HCT116 (cell line): ENCODE results near the gene UMODL1. TPM values are rescaled to one million over a fixed set of nuclear protein-coding genes. Genes with fewer than 3 reads are reported as not detected.

Experiments
- ATAC-seq: fragments of 200-7000 bp; cut with Tn5 transposase; 2 replicates; pipeline ENCODE4 v1.9.1; 2020; ENCODE audit warnings: mild to moderate bottlenecking, moderate library complexity
- BruUV-seq: library from RNA; stranded (reverse); fragments of 400-500 nt; replicated peaks from 2 replicates; lab custom pipeline; 2021; lab: Mats Ljungman, UMichigan
- CTCF ChIA-PET: fragments of 300-600 bp; sonication (Branson Sonifier 250); formaldehyde crosslinking; loops from one replicate; lab custom pipeline; 2021; ENCODE audit warnings: antibody characterized with exemption; lab: Charles Lee
- POLR2A ChIA-PET: fragments of 300-600, 350-600 bp; sonication (Branson Sonifier 250); formaldehyde crosslinking; loops from one replicate; lab custom pipeline; 2021; ENCODE audit warnings: antibody characterized with exemption; lab: Charles Lee
- RAD21 ChIA-PET, 2 experiments: fragments of 300-600 bp; sonication (Branson Sonifier 250); formaldehyde crosslinking; loops; one replicate each; lab custom pipeline; 2023; ENCODE audit warnings: low total read pairs in 2 of 2; ENCODE audit not compliant: uncharacterized antibody in 2 of 2, unreplicated experiment in 2 of 2, low non-redundant PET in 1 of 2; lab: Charles Lee
- DNase-seq: peaks from one replicate; pipeline ENCODE4 v3.0.0-alpha.2; 2010; ENCODE audit warnings: low read depth, low spot score
- H2AFZ ChIP-seq: fragments of 200-600 bp; shearing (Covaris generic), sonication (generic); 2 replicates; pipeline ENCODE4 v1.6.1; 2017; ENCODE audit warnings: low read depth, mixed run types, mixed read lengths, antibody characterized with exemption, low read length; ENCODE audit not compliant: poor library complexity, severe bottlenecking
- H3K27ac ChIP-seq: 2 replicates; pipeline ENCODE4 v1.5.1; 2012; ENCODE audit warnings: low read depth, low read length
- H3K27me3 ChIP-seq: fragments of 200-600 bp; sonication (generic); 2 replicates; pipeline ENCODE4 v1.6.1; 2016; ENCODE audit warnings: mixed run types, low read length, mixed read lengths; ENCODE audit not compliant: insufficient read depth
- H3K36me3 ChIP-seq, 2 experiments: fragments of 200-500 bp in 1 of 2; fragments of 200-600 bp in 1 of 2; sonication (Bioruptor generic) in 1 of 2; sonication (generic) in 1 of 2; 2 replicates each; pipeline versions ENCODE4 v1.5.1 to v1.6.1; 2014 to 2016; ENCODE audit warnings: low read length in 2 of 2, inconsistent platforms in 1 of 2, mixed read lengths in 1 of 2, mixed run types in 1 of 2; ENCODE audit not compliant: insufficient read depth in 2 of 2, control insufficient read depth in 1 of 2
- H3K4me1 ChIP-seq, 2 experiments: fragments of 200-600 bp in 1 of 2; sonication (generic) in 1 of 2; 2 replicates each; pipeline versions ENCODE4 v1.5.1 to v1.6.1; 2012 to 2017; ENCODE audit warnings: low read length in 2 of 2, inconsistent platforms in 1 of 2, mild to moderate bottlenecking in 1 of 2, mixed read lengths in 1 of 2, mixed run types in 1 of 2, moderate library complexity in 1 of 2; ENCODE audit not compliant: insufficient read depth in 2 of 2, control insufficient read depth in 1 of 2
- H3K4me2 ChIP-seq: fragments of 200-600 bp; sonication (generic); 2 replicates; pipeline ENCODE4 v1.6.1; 2017; ENCODE audit warnings: mixed run types, low read length, mixed read lengths
- H3K4me3 ChIP-seq, 2 experiments: fragments of 200-600 bp in 1 of 2; sonication (generic) in 1 of 2; replicated peaks in 1 of 2; 2 replicates each; pipeline ENCODE4 v1.5.1; 2011 to 2016; ENCODE audit warnings: low read length in 2 of 2, control low read depth in 1 of 2, low read depth in 1 of 2, mild to moderate bottlenecking in 1 of 2, mixed read lengths in 1 of 2, mixed run types in 1 of 2
- H3K79me2 ChIP-seq: fragments of 200-600 bp; sonication (generic); 2 replicates; pipeline ENCODE4 v1.6.1; 2017; ENCODE audit warnings: mild to moderate bottlenecking, mixed run types, low read length, moderate library complexity, mixed read lengths; ENCODE audit not compliant: insufficient read depth
- H3K9ac ChIP-seq: fragments of 200-600 bp; sonication (generic); 2 replicates; pipeline ENCODE4 v1.6.1; 2016; ENCODE audit warnings: low read length, mixed read lengths
- H3K9me2 ChIP-seq: fragments of 200-600 bp; sonication (generic), shearing (Covaris generic); 2 replicates; pipeline ENCODE4 v1.6.1; 2017; ENCODE audit warnings: mixed run types, mild to moderate bottlenecking, moderate library complexity; ENCODE audit not compliant: insufficient read depth
- H3K9me3 ChIP-seq, 2 experiments: fragments of 200-500 bp in 1 of 2; fragments of 200-600 bp in 1 of 2; sonication (Bioruptor generic) in 1 of 2; sonication (generic) in 1 of 2; 2 replicates each; pipeline ENCODE4 v1.6.1; 2014 to 2017; ENCODE audit warnings: low read length in 2 of 2, mixed read lengths in 2 of 2, inconsistent platforms in 1 of 2, low read depth in 1 of 2, mild to moderate bottlenecking in 1 of 2, mixed run types in 1 of 2, moderate library complexity in 1 of 2; ENCODE audit not compliant: control insufficient read depth in 1 of 2, insufficient read depth in 1 of 2
- H4K20me1 ChIP-seq: fragments of 200-600 bp; sonication (generic), shearing (Covaris generic); 2 replicates; pipeline ENCODE4 v1.6.1; 2017; ENCODE audit warnings: mixed run types, mild to moderate bottlenecking, moderate library complexity; ENCODE audit not compliant: insufficient read depth
- CBX3 ChIP-seq: IDR thresholded peaks from 2 replicates; pipeline ENCODE4 v1.6.1; 2012; ENCODE audit warnings: low read depth
- CEBPB ChIP-seq: IDR thresholded peaks from 2 replicates; pipeline ENCODE4 v1.6.1; 2012; ENCODE audit warnings: low read depth
- EGR1 ChIP-seq: IDR thresholded peaks from 2 replicates; pipeline ENCODE4 v1.6.1; 2012; ENCODE audit warnings: low read depth
- ELF1 ChIP-seq: IDR thresholded peaks from 2 replicates; pipeline ENCODE4 v1.6.1; 2012; ENCODE audit warnings: low read depth, borderline replicate concordance
- EZH2 ChIP-seq: fragments of 200-600 bp; sonication (generic); IDR thresholded peaks from 2 replicates; pipeline ENCODE4 v1.6.1; 2017; ENCODE audit warnings: antibody characterized with exemption, mixed run types
- JUND ChIP-seq: IDR thresholded peaks from 2 replicates; pipeline ENCODE4 v1.6.1; 2012
- POLR2A ChIP-seq: IDR thresholded peaks from 2 replicates; pipeline ENCODE4 v1.7.0; 2011; ENCODE audit warnings: borderline replicate concordance; ENCODE audit not compliant: insufficient read depth, insufficient read length; ENCODE audit errors: extremely low read depth
- RAD21 ChIP-seq: IDR thresholded peaks from 2 replicates; pipeline ENCODE4 v1.6.1; 2012; ENCODE audit warnings: low read depth, mild to moderate bottlenecking
- SRF ChIP-seq: IDR thresholded peaks from 2 replicates; pipeline ENCODE4 v1.6.1; 2012; ENCODE audit warnings: low read depth
- TCF7L2 ChIP-seq: IDR thresholded peaks from 2 replicates; pipeline ENCODE4 v1.7.0; 2011; ENCODE audit warnings: borderline replicate concordance, inconsistent platforms; ENCODE audit not compliant: insufficient read depth, insufficient read length; ENCODE audit errors: extremely low read depth
- ZNF274 ChIP-seq: fragments of 200-500 bp; sonication (Bioruptor generic); IDR thresholded peaks from 2 replicates; pipeline ENCODE4 v1.6.1; 2014; ENCODE audit warnings: mild to moderate bottlenecking, low read depth, low read length, inconsistent platforms
- intact Hi-C: fragments of 100-400 bp; cut with micrococcal nuclease; formaldehyde crosslinking; loops from 2 replicates; pipeline ENCODE4 v1.10.0; 2022
- total RNA-seq: library from RNA; stranded (reverse); gene quantifications from one replicate; pipeline ENCODE4 v1.2.1, GENCODE V29; 2021; ENCODE audit not compliant: unreplicated experiment
- TF ChIP-seq, protein P1 (sequence below): IDR thresholded peaks from 2 replicates; pipeline ENCODE4 v1.6.1; 2012; ENCODE audit warnings: low read depth
- TF ChIP-seq, protein P2 (sequence below), 3 experiments: fragments of 200-600 bp in 1 of 3; sonication (generic) in 1 of 3; IDR thresholded peaks in 2 of 3; conservative IDR thresholded peaks in 1 of 3; 2 replicates each; pipeline ENCODE4 v1.5.1; 2012 to 2017; ENCODE audit warnings: low read depth in 2 of 3, low read length in 2 of 3, antibody characterized with exemption in 1 of 3, borderline replicate concordance in 1 of 3, control low read depth in 1 of 3, mild to moderate bottlenecking in 1 of 3, mixed read lengths in 1 of 3, mixed run types in 1 of 3, moderate library complexity in 1 of 3; ENCODE audit not compliant: insufficient read depth in 1 of 3
- TF ChIP-seq, protein P3 (sequence below): IDR thresholded peaks from 2 replicates; pipeline ENCODE4 v1.6.1; 2011; ENCODE audit warnings: mild to moderate bottlenecking, low read length, moderate library complexity; ENCODE audit not compliant: insufficient replicate concordance; ENCODE audit errors: extremely low read depth

UMODL1 gene
- total RNA-seq, 1 experiment from 2014 or later = not detected

DNA sequence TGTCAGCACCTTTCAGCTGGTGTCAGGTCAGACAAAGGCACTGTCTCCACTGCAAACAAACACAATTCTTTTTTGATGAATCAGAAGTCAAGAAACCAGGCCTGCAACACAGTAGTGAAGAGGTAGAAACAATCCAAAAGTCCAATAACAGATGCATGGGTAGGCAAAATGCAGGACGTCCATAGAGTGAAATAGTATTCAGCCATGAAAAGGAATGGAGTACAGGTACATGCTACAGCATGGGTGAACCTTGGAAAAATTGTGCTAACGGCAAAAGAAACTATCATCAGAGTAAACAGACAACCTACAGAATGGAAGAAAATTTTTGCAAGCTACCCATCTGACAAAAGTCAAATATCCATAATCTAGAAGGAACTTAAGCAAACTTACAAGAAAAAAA is 34.8 kb upstream of the UMODL1 start:
- DNase-seq (no peak), ATAC-seq (no peak)
- ChIA-PET CTCF (no interaction called here), RAD21 (no interaction called here), POLR2A (no interaction called here)
- no peak overlapping the region for H3K27ac ChIP-seq
- BruUV-seq = no TSS peak
- no peak for TF ChIP-seq SRF
- TF ChIP-seq ELF1 = no peak
- no peak for TF ChIP-seq RAD21
- TF ChIP-seq, protein P1, sequence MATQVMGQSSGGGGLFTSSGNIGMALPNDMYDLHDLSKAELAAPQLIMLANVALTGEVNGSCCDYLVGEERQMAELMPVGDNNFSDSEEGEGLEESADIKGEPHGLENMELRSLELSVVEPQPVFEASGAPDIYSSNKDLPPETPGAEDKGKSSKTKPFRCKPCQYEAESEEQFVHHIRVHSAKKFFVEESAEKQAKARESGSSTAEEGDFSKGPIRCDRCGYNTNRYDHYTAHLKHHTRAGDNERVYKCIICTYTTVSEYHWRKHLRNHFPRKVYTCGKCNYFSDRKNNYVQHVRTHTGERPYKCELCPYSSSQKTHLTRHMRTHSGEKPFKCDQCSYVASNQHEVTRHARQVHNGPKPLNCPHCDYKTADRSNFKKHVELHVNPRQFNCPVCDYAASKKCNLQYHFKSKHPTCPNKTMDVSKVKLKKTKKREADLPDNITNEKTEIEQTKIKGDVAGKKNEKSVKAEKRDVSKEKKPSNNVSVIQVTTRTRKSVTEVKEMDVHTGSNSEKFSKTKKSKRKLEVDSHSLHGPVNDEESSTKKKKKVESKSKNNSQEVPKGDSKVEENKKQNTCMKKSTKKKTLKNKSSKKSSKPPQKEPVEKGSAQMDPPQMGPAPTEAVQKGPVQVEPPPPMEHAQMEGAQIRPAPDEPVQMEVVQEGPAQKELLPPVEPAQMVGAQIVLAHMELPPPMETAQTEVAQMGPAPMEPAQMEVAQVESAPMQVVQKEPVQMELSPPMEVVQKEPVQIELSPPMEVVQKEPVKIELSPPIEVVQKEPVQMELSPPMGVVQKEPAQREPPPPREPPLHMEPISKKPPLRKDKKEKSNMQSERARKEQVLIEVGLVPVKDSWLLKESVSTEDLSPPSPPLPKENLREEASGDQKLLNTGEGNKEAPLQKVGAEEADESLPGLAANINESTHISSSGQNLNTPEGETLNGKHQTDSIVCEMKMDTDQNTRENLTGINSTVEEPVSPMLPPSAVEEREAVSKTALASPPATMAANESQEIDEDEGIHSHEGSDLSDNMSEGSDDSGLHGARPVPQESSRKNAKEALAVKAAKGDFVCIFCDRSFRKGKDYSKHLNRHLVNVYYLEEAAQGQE = no peak
- no peak for TF ChIP-seq POLR2A
- TF ChIP-seq EGR1 = no peak
- no peak for TF ChIP-seq CBX3
- H3K4me1 ChIP-seq = peaks cover 11 to 20% of the 10 kb centered on the region in 2 experiments
- H3K4me3 ChIP-seq = no peak overlapping the region
- no peaks in the 10 kb centered on the region for H4K20me1 ChIP-seq
- H3K9me2 ChIP-seq = no peaks in the 10 kb centered on the region
- H3K36me3 ChIP-seq = no peaks in the 10 kb centered on the region
- no peaks in the 10 kb centered on the region for H3K27me3 ChIP-seq
- H3K9ac ChIP-seq = no peak overlapping the region
- intact Hi-C loops = no loop called here
- no peaks in the 10 kb centered on the region for H3K79me2 ChIP-seq
- no peak overlapping the region for H2AFZ ChIP-seq
- H3K4me2 ChIP-seq = no peak overlapping the region
- H3K9me3 ChIP-seq = no peaks in the 10 kb centered on the region

DNA sequence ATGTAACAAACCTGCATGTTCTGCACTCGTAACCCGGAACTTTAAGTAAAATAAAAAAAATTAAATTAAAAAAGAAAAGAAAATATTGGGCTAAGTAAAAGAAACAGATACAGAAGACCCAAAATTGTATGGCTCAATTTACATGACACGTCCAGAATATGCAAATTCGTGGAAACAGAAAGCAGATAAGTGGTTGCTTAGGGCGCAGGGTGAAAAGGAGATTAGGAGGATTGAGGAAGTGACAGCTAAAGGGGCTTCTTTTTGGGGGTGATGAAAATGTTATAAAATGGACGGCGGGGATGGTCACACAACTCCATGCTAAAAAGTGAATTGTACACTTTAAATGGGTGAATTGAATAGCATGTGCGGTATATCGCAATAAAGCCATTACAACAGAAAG is 33.6 kb upstream of the UMODL1 start:
- RAD21 ChIA-PET = no interaction called here
- POLR2A ChIA-PET = no interaction called here
- no peak for TF ChIP-seq ZNF274
- no peak for TF ChIP-seq EGR1
- no peak for TF ChIP-seq CEBPB
- no peak for TF ChIP-seq TCF7L2
- no peak for TF ChIP-seq POLR2A
- TF ChIP-seq, protein P2, sequence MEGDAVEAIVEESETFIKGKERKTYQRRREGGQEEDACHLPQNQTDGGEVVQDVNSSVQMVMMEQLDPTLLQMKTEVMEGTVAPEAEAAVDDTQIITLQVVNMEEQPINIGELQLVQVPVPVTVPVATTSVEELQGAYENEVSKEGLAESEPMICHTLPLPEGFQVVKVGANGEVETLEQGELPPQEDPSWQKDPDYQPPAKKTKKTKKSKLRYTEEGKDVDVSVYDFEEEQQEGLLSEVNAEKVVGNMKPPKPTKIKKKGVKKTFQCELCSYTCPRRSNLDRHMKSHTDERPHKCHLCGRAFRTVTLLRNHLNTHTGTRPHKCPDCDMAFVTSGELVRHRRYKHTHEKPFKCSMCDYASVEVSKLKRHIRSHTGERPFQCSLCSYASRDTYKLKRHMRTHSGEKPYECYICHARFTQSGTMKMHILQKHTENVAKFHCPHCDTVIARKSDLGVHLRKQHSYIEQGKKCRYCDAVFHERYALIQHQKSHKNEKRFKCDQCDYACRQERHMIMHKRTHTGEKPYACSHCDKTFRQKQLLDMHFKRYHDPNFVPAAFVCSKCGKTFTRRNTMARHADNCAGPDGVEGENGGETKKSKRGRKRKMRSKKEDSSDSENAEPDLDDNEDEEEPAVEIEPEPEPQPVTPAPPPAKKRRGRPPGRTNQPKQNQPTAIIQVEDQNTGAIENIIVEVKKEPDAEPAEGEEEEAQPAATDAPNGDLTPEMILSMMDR (IDR thresholded peaks at IDR 0.05 in 2 of 3, conservative IDR thresholded peaks at IDR 0.05 in 1 of 3; ENCODE audit: borderline replicate concordance in 1 of 3, insufficient read depth in 1 of 3, low read depth in 2 of 3, low read length in 2 of 3) = no peak
- TF ChIP-seq EZH2 = no peak
- TF ChIP-seq JUND = no peak
- TF ChIP-seq, protein P3, sequence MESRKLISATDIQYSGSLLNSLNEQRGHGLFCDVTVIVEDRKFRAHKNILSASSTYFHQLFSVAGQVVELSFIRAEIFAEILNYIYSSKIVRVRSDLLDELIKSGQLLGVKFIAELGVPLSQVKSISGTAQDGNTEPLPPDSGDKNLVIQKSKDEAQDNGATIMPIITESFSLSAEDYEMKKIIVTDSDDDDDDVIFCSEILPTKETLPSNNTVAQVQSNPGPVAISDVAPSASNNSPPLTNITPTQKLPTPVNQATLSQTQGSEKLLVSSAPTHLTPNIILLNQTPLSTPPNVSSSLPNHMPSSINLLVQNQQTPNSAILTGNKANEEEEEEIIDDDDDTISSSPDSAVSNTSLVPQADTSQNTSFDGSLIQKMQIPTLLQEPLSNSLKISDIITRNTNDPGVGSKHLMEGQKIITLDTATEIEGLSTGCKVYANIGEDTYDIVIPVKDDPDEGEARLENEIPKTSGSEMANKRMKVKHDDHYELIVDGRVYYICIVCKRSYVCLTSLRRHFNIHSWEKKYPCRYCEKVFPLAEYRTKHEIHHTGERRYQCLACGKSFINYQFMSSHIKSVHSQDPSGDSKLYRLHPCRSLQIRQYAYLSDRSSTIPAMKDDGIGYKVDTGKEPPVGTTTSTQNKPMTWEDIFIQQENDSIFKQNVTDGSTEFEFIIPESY = no peak

More for the DNA sequence above, 33.6 kb upstream of the UMODL1 start:
- Histone ChIP-seq H3K9me2 (no peaks in the 10 kb centered on the region), H3K27ac (no peak overlapping the region), H3K9me3 (no peaks in the 10 kb centered on the region), H3K36me3 (no peaks in the 10 kb centered on the region), H2AFZ (no peak overlapping the region), H3K4me2 (no peak overlapping the region), H3K79me2 (no peaks in the 10 kb centered on the region), H3K4me1 (peaks cover 11 to 20% of the 10 kb centered on the region in 2 experiments), H3K4me3 (no peak overlapping the region), H3K27me3 (no peaks in the 10 kb centered on the region), H4K20me1 (no peaks in the 10 kb centered on the region), H3K9ac (no peak overlapping the region)
- ATAC-seq (no peak), DNase-seq (no peak)
- no TSS peak for BruUV-seq
- intact Hi-C loops = no loop called here
- CTCF ChIA-PET = no interaction called here
